ENCODE results near the gene ZNF581.

Gene ZNF581

GRCh38 chr19:55648585-55649267, 5.3 kb downstream of the ZNF581 start:
- H3K4me3 ChIP-seq (ENCODE audit: control insufficient read depth, low read depth, low read length) = peak overlapping the region; percentile 59
- no peak for DNase-seq (ENCODE audit: low read depth)
- TF ChIP-seq, protein P1, sequence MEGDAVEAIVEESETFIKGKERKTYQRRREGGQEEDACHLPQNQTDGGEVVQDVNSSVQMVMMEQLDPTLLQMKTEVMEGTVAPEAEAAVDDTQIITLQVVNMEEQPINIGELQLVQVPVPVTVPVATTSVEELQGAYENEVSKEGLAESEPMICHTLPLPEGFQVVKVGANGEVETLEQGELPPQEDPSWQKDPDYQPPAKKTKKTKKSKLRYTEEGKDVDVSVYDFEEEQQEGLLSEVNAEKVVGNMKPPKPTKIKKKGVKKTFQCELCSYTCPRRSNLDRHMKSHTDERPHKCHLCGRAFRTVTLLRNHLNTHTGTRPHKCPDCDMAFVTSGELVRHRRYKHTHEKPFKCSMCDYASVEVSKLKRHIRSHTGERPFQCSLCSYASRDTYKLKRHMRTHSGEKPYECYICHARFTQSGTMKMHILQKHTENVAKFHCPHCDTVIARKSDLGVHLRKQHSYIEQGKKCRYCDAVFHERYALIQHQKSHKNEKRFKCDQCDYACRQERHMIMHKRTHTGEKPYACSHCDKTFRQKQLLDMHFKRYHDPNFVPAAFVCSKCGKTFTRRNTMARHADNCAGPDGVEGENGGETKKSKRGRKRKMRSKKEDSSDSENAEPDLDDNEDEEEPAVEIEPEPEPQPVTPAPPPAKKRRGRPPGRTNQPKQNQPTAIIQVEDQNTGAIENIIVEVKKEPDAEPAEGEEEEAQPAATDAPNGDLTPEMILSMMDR (conservative IDR thresholded peaks at IDR 0.05; ENCODE audit: control insufficient read depth, insufficient read depth, low read depth, low read length) = no peak

- H3K4me3 ChIP-seq (ENCODE audit: control insufficient read depth, low read depth, low read length) = no peak overlapping the region
- no peak for DNase-seq (ENCODE audit: low read depth)
- TF ChIP-seq, protein P1 (conservative IDR thresholded peaks at IDR 0.05; ENCODE audit: control insufficient read depth, insufficient read depth, low read depth, low read length) = no peak
These were observed 6.0 kb downstream of the ZNF581 start for GRCh38 chr19:55649268-55650125.

DNA sequence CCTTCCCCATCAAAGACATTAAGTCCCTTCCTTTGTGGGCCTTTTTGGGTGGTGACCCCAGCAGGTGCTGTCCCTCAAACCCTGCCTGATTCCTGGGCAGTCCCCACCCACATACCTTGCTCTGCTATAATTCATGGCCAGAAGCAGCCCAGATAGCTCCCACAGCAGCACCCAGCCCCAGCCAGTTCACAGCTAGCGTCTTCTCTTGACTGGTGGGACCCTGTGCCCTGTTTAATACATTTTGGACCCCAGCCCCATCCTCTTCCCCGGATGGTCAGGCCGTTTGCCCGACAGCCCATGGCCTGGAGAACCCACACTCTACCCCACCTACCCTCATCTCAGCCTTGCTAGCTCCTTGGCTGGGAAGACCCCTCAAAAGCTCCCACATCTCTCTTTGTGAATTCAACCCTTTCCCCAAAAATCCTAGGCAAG, 6.7 kb downstream of the ZNF581 start:
- H3K4me3 ChIP-seq (ENCODE audit: control insufficient read depth, low read depth, low read length) = no peak overlapping the region
- no peak for DNase-seq (ENCODE audit: low read depth)
- TF ChIP-seq, protein P1 (conservative IDR thresholded peaks at IDR 0.05; ENCODE audit: control insufficient read depth, insufficient read depth, low read depth, low read length) = no peak

GRCh38 chr19:55650602-55651230, 7.3 kb downstream of the ZNF581 start:
- TF ChIP-seq, protein P1 (conservative IDR thresholded peaks at IDR 0.05; ENCODE audit: control insufficient read depth, insufficient read depth, low read depth, low read length) = no peak
- no peak overlapping the region for H3K4me3 ChIP-seq (ENCODE audit: control insufficient read depth, low read depth, low read length)
- no peak for DNase-seq (ENCODE audit: low read depth)

- TF ChIP-seq, protein P1 (conservative IDR thresholded peaks at IDR 0.05; ENCODE audit: control insufficient read depth, insufficient read depth, low read depth, low read length) = no peak
- H3K4me3 ChIP-seq (ENCODE audit: control insufficient read depth, low read depth, low read length) = no peak overlapping the region
- DNase-seq (ENCODE audit: low read depth) = no peak
These were observed 7.8 kb downstream of the ZNF581 start for GRCh38 chr19:55651236-55651635.

DNA sequence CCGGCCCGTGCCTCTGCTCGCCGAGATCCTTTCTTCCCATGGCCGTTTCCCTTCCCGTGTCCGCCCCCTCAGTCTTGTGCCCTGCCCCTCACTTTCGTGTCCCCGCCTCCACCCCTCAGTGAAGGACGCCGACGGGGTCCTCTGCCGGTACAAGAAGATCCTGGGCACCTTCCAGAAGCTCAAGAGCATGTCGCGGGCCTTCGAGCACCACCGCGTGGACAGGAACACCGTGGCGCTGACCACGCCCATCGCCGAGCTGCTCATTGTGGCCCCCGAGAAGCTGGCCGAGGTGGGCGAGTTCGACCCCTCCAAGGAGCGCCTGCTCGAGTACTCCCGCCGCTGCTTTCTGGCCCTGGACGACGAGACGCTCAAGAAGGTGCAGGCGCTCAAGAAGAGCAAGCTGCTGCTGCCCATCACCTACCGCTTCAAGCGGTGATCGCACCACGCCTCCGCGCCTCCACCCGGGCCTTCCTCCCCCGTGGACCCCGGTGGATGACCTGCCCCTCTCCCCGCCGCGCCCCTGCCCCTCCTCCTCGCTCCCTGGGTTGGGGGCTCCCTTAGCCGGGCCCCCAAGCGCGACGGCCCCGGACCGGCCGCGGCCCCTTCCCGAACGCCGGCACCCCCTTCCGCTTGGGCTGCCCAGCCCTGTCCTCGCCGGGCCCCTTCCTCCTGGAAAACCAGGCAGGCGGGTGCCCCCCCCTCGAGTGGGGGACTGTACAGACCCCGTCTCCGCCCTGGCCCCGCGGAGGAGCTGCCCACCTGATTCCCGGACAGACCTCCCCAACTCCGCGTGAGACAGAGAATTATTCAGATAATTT, 9.1 kb downstream of the ZNF581 start:
- TF ChIP-seq, protein P1 (conservative IDR thresholded peaks at IDR 0.05; ENCODE audit: control insufficient read depth, insufficient read depth, low read depth, low read length) = no peak
- DNase-seq (ENCODE audit: low read depth) = no peak
- H3K4me3 ChIP-seq (ENCODE audit: control insufficient read depth, low read depth, low read length) = no peak overlapping the region
